RWPE2 (cell line): ENCODE data around the gene PCNP.
"Not testable (repeated sequence)": the region's sequence is repeated elsewhere in the genome, so short reads cannot be mapped to it uniquely, and the experiment has no call there.

Source experiments
- ATAC-seq: fragments of 200-7000 bp; cut with Tn5 transposase; 3 replicates; pipeline ENCODE4 v1.9.1; 2021; ENCODE audit warnings: low read depth
- DNase-seq: peaks from one replicate; pipeline ENCODE4 v3.0.0-alpha.2; 2020; ENCODE audit warnings: low spot score
- H3K27ac ChIP-seq: fragments of 450-650 bp; 2 replicates; pipeline ENCODE4 v1.5.1; 2017; ENCODE audit warnings: mild to moderate bottlenecking; ENCODE audit not compliant: poor library complexity, severe bottlenecking
- H3K27me3 ChIP-seq: fragments of 250-450 bp; sonication (Bioruptor Pico); 2 replicates; pipeline ENCODE4 v1.5.1; 2021; ENCODE audit warnings: mild to moderate bottlenecking, moderate library complexity; ENCODE audit not compliant: insufficient read depth, poor library complexity, severe bottlenecking
- H3K36me3 ChIP-seq: fragments of 250-450 bp; sonication (Bioruptor Pico); 2 replicates; pipeline ENCODE4 v1.5.1; 2020; ENCODE audit warnings: low read depth, mild to moderate bottlenecking, moderate library complexity
- H3K4me1 ChIP-seq: fragments of 250-450 bp; sonication (Bioruptor Pico); 2 replicates; pipeline ENCODE4 v1.5.1; 2021; ENCODE audit warnings: mild to moderate bottlenecking, moderate library complexity; ENCODE audit not compliant: insufficient read depth, poor library complexity, severe bottlenecking
- H3K4me3 ChIP-seq: fragments of 250-450 bp; sonication (Bioruptor Pico); 2 replicates; pipeline ENCODE4 v1.5.1; 2021; ENCODE audit warnings: mild to moderate bottlenecking, moderate library complexity; ENCODE audit not compliant: severe bottlenecking
- H3K9me3 ChIP-seq: fragments of 250-450 bp; sonication (Bioruptor Pico); 2 replicates; pipeline ENCODE4 v1.5.1; 2021; ENCODE audit warnings: mild to moderate bottlenecking, moderate library complexity; ENCODE audit not compliant: severe bottlenecking
- CTCF ChIP-seq: fragments of 450-650 bp; IDR thresholded peaks from one replicate; pipeline ENCODE4 v1.5.1; 2017; ENCODE audit warnings: mild to moderate bottlenecking, moderate library complexity; ENCODE audit not compliant: poor library complexity, severe bottlenecking

Gene PCNP

GRCh38 chr3:101639280-101639963, 65.4 kb downstream of the PCNP start:
- no peak overlapping the region for H3K27ac ChIP-seq
- ATAC-seq: no peak

GRCh38 chr3:101640256-101640655, 66.3 kb downstream of the PCNP start:
- Histone ChIP-seq H3K4me1 (peaks cover 8% of the 10 kb centered on the region), H3K9me3 (no peaks in the 10 kb centered on the region), H3K27ac (no peak overlapping the region), H3K4me3 (no peak overlapping the region), H3K27me3 (no peaks in the 10 kb centered on the region), H3K36me3 (no peaks in the 10 kb centered on the region)
- ATAC-seq: no peak
- TF ChIP-seq CTCF: no peak
- no peak for DNase-seq

More at GRCh38 chr3:101639280-101639963, 65.4 kb downstream of the PCNP start:
- Histone ChIP-seq H3K27me3 (no peaks in the 10 kb centered on the region), H3K36me3 (no peaks in the 10 kb centered on the region), H3K9me3 (no peaks in the 10 kb centered on the region), H3K4me3 (no peak overlapping the region), H3K4me1 (peaks cover 4% of the 10 kb centered on the region)
- no peak for DNase-seq
- TF ChIP-seq CTCF: no peak

- DNase-seq, H3K27me3 ChIP-seq, H3K9me3 ChIP-seq, H3K36me3 ChIP-seq, H3K4me1 ChIP-seq, H3K4me3 ChIP-seq, ATAC-seq, H3K27ac ChIP-seq: not testable (repeated sequence)
Measured at GRCh38 chr3:101641397-101642115, 67.6 kb downstream of the PCNP start.

- Histone ChIP-seq H3K4me1 (peaks cover 8% of the 10 kb centered on the region), H3K27ac (no peak overlapping the region), H3K36me3 (no peaks in the 10 kb centered on the region), H3K4me3 (no peak overlapping the region), H3K9me3 (no peaks in the 10 kb centered on the region), H3K27me3 (no peaks in the 10 kb centered on the region)
- no peak for TF ChIP-seq CTCF
- no peak for DNase-seq
- no peak for ATAC-seq
Measured at GRCh38 chr3:101642441-101642840, 68.5 kb downstream of the PCNP start.

- no peaks in the 10 kb centered on the region for H3K27me3 ChIP-seq
- DNase-seq (no peak), ATAC-seq (no peak)
- peak overlapping the region; percentile 33 for H3K27ac ChIP-seq
- no peaks in the 10 kb centered on the region for H3K9me3 ChIP-seq
- TF ChIP-seq CTCF: no peak
- H3K36me3 ChIP-seq: peaks cover 1% of the 10 kb centered on the region; the same call in 1 of the 2 replicates
- H3K4me3 ChIP-seq: no peak overlapping the region
- peaks cover 8% of the 10 kb centered on the region for H3K4me1 ChIP-seq
Measured at GRCh38 chr3:101643009-101643844, 69.2 kb downstream of the PCNP start.
